NCI-H2171 (cell line): ENCODE results near the gene CRELD2.
A peak's percentile ranks its signal among the peaks of the same experiment; 100 is the strongest.

ENCODE experiments used
- DNase-seq: peaks from one replicate; lab custom pipeline; 2025; lab: John Stamatoyannopoulos, UW

Gene CRELD2

GRCh38 chr22:49913026-49913425, 5.4 kb upstream of the CRELD2 start:
- no peak for DNase-seq

DNA sequence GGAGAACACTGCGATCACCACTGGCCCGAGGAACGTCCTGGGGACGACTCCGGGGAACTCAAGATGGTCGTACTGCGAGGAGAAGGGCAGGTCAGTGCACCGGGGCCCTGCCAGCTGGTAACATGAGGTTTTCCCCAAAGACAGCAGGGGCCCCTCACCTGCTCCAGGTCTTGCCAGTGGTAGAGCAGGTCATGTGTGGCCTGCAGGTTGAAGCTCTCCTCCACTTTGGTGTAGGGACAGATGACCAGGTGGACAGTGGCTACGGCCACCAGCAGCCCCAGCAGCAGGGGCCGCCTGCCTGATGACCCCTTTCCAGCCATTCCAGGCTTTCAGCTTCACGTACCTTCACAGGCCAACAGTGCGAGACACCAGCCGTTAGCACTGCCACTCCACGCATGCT, 5.0 kb upstream of the CRELD2 start:
- no peak for DNase-seq

DNA sequence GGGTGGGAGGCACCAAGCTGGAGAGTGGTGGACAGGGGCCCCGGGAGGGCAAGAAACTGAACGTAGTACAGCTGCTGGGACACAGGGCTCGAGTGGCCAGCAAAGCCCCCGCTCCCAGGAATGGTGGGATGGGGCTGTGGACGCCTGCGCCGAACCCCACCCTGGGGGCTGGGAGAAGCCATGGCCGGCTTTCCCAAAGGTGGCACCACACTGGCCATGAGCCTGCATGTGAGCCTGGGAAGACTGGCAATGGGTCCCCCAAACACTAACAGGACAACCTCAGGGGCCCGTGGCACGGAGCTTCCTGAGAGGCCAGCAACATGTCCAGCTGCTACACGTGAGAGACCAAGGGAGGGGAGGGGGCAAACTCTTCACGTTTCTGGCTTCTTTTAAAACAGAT, 4.2 kb upstream of the CRELD2 start:
- DNase-seq = no peak

GRCh38 chr22:49915610-49916009, 2.8 kb upstream of the CRELD2 start:
- DNase-seq = no peak

- no peak for DNase-seq
These were observed 1.6 kb upstream of the CRELD2 start for GRCh38 chr22:49916831-49917230.

DNA sequence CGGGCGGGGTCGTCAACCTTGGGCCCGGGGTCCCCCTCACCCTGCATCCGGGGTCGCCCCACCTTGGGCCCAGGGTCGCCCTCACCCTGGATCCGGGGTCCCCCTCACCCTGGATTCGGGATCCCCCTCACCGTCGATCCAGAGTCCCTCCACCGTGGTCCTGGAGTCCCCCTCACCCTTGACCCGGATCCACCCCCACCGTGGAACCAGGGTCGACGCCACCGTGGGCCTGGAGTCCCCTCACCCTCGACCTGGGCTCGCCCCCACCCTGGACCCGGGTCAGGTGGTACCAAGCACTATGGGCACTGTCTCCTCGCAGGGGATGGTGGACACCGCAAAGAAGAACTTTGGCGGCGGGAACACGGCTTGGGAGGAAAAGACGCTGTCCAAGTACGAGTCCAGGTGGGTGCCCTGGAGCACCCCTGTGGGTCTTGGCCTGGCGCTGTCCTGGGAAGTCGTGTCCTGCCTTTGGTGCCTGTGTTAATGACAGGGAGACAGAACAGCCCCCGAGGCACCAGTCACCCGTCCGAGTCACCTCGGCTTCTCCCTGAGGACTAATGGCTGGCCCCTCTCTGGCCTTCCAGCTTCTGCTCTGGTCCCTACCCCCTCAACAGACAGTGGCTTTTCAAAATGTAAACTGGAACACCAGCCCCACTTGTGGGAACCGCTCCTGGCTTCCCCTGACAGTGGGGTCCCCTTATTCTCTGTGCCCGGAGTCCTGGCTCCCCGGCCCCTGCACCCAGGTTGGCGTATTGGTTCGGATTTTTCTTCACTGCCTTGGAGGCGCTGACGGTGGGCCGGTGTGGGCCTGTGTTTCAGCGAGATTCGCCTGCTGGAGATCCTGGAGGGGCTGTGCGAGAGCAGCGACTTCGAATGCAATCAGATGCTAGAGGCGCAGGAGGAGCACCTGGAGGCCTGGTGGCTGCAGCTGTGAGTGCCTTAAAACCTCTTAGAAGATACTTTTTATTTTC, 762 bp downstream of the CRELD2 start:
- DNase-seq = no peak

DNA sequence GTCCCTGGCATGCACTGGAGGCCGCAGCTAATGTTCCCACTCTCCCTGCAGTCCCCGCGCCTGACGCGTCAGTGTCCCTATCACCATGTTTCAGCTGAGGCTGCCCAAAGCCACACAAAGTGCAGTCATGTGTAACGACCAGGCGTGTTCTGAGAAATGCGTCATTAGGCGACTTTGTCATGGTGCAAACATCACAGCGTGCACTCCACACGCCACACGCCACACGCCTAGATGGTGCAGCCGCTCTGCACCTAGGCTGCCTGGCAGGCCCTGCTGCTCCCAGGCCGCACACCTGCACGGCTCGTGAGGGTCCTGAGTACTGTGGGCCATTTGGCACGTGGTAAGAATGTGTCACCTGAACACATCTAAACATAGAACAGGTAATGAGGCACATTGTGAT, 2.4 kb downstream of the CRELD2 start:
- no peak for DNase-seq

DNA sequence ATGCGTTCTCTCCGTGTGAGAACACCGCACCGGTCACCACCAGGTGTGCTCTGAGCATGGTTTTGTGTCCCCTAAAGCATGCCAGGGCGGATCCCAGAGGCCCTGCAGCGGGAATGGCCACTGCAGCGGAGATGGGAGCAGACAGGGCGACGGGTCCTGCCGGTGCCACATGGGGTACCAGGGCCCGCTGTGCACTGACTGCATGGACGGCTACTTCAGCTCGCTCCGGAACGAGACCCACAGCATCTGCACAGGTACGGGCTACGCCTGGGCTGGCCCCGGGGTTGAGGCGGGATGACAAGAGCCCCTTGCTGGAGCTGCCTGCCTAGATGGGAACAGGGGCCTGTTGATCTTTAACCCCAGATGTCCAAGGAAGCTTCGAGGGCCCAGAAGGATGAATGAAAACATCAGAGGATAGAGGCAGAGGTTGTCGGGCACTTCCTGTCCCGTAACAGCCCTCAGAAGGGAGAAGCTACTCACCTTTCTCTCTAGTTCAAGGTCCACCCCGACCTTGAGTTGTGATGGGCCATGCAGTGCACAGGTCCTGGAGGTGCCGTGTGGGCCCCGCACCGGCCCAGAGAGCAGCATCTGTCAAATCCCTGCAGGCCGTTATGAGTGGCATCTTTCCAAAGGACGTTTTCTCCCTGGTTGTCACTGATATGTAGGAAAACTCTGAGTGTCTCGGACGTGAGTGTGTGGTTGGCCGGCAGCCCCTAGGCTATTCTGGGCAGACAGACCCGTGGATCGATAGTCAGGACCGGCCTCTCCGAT, 3.3 kb downstream of the CRELD2 start:
- no peak for DNase-seq

GRCh38 chr22:49922484-49922883, 4.0 kb downstream of the CRELD2 start:
- DNase-seq = no peak

DNA sequence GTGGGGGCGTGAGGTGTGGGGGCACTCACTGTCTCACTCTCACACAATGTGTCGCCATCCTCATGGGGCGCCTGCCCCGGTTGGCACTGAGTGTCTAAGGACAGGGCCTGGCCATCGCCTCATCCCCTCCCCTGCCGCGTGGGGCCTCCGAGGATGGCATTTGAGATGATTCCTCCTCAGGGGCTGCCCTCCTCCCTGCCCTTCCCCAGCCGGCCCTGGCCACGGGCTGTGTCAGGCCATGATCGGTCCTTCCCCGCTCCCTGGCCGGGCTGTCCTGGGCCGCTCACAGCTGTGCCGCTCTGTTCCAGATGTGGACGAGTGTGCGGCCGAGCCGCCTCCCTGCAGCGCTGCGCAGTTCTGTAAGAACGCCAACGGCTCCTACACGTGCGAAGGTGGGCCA, 4.5 kb downstream of the CRELD2 start:
- no peak for DNase-seq

GRCh38 chr22:49923445-49923844, 5.0 kb downstream of the CRELD2 start:
- DNase-seq = no peak

DNA sequence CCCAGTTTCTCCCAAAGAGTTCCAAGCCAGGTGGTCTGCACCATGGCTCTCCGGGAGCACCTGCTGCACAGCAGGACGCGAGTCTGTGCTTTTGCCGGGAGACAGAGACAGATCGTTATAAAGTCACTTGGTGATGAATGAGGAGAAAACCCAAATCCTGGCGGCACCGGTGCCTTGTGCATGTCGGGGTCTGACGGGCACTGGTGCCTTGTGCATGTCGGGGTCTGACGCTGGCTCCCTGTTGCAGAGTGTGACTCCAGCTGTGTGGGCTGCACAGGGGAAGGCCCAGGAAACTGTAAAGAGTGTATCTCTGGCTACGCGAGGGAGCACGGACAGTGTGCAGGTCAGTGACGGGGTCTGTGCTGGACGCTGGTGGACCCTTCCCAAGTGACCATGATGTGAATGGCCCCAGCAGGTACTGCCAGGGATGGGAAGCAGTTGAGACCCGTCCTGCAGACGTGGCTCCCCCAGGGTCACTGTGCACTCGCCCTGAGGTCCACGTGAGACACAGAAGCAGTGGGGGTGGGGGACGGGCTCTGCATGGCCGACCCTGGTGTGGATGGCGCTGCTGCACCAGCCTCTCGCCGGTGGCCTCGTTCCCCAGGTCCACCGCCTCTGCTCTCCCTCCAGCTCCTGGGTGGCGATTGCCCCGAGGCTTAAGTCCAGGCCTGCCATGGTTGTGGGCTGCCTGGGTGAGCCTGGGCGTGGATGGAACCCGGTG, 5.8 kb downstream of the CRELD2 start:
- no peak for DNase-seq

DNA sequence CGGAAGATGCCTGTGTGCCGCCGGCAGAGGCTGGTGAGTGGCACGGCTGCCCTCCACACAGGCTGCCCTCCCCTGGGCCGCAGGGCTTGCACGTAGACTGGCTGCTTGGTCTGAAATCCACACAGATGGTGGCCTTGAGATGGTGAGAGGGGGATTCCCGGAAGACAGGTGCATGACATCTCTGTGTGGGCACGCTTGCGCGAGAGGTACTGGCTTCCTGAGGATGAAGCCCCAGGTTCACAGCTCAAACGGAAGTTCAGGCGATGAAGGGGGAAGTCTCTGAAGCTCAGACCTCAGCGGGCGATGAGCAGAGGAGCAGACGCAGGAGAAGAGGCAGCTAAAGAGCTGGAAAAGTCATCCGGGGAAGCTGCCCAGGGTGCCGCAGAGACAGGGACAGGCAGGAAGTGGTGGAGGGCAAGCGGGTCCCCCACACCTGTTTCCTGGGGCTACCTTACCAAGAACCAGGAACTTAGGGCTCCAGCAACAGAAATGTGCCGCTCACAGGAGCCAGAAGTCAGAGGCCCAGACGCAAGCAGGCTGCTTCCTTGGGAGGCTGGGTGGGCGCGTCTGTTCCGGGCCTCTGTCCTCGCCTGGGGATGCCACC, 7.2 kb downstream of the CRELD2 start:
- no peak for DNase-seq

DNA sequence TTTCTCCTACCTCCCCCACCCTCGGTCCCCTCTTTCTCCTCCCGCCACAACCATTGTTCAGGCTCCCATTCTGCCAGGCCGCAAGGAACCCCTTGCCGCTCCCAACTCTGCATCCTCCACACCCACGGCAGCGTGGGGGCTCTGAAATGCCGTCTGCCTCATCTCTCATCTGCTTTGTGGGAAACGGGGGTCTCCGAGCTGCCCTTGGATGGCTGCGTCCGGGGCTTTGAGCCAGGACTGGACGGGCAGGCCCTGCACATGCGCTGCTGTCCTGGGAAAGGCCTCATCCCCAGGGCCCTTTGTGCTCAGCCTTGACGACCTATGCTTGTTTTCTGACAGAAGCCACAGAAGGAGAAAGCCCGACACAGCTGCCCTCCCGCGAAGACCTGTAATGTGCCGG, 8.5 kb downstream of the CRELD2 start:
- no peak for DNase-seq

DNA sequence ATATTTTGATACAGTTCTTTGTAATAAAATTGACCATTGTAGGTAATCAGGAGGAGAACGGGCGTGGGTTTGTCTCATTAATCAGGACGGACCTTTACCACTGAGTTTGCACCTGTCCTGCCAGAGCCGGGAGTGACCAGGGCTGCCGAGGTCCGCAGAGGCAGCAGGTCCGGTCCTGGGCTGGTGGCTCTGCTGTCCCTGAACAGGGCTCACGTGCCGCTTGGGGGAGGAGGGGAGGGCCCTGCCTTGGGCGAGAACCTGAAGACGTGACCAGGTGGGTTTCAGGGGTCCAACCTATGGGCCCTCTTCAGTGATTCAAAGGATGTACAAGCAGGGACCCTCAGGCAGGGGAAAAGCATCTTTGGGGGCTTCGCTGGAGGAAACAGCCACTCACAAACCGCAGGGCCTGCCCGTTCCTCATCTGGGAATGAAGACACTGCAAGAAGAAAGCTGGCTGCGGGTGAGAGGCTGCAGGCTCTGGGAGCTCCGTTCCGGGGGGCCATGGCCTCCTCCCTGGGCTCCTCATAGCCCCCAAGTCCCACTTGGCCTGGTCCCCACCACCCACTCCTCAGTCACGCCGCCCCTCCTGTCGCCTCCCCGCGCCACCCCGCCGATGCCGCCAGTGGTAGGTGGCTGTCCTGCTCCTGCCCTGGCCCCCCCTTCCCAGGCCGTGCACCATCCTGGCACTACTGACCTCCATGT, 9.2 kb downstream of the CRELD2 start:
- DNase-seq = no peak

- no peak for DNase-seq
These were observed 9.7 kb downstream of the CRELD2 start for GRCh38 chr22:49928185-49928495.

DNA sequence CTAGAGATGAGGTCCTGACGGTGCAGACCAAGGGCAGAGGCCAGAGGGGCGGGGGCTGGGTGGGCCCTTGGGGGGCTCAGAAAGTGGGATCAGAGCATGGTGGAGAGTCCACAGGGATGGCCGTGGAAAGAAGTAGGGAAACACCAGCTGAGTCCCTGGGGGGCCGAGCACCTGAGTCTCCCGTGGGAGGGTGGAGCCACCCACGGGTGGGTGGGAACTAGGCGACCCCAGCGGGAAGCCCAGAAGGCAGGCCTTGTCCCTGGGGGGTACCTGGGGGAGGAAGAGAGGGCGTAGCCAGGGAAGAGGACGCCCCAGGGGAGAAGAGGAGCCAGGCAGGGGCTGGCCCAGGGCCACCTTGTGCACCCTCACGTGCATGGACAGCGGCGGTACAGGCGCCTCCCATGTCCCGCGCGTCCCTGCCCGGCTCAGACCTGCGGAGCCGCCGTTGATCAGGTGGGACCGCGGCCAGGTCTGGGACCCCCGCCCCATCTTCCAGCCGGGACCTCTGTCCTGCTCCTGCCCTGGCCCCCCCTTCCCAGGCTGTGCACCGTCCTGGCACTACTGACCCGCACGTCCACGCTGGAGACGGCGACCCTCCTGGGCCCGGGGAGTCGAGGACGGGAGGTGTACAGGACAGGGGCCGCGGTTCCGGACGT, 10.2 kb downstream of the CRELD2 start:
- DNase-seq = no peak

- DNase-seq = peak; percentile 42
These were observed 11.0 kb downstream of the CRELD2 start for GRCh38 chr22:49929211-49929979.

- DNase-seq = no peak
These were observed 11.7 kb downstream of the CRELD2 start for GRCh38 chr22:49929994-49930575.
